Measurements from ENCODE around the gene CFAP46.
"Not testable (repeated sequence)": the region's sequence is repeated elsewhere in the genome, so short reads cannot be mapped to it uniquely, and the experiment has no call there.

Gene CFAP46

DNA sequence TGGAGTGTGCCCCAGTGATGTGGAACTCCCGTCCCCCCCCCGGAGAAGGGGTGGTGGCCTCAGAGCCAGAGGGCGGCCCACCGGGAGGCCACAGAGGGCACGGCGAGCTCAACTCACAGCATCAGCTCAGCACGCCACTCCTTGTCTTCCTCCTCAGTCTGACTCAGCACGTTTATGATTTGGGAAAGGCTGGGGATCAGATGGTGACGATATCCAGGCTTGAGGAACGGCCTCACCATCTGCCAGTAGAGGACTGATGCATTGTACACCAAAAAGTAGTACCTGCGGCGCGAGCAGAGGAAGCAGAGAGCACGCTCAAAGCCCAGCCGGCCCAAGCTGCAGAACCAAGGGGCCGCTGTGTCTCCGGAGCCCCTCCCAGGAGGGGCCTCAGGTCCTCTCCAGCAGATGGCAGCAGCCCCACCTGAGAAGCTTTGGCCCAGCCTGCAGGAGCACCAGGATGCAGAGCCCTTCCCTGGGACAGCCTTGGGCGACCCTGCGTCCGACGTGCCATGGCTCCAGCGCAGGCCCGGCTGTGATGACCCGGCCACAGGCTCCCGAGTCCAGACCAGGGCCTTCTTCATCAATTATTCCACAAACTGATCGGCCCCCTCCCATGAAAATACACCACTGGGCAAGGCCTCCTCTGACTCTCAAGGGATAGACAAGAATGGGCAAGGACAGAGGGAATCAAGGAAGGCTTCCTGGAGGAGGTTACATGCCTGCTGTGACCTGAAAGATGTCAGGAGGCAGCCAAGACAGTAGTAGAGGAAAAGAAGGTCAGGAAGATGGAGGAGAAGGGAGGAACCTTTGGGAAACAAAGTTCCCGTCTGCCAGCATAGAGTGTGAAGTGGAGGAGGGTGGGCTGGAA is 3.7 kb downstream of the CFAP46 start:
- peaks cover 4% of the 10 kb centered on the region for H3K4me1 ChIP-seq (ENCODE audit: insufficient read depth, low read length)
- H3K9ac ChIP-seq (ENCODE audit: low read length), result no peak overlapping the region
- no peaks in the 10 kb centered on the region for H3K36me3 ChIP-seq (ENCODE audit: insufficient read depth, low read length)
- H3K27me3 ChIP-seq (ENCODE audit: control insufficient read depth in 1 of 2, insufficient read depth in 2 of 2, low read length in 2 of 2), result peaks cover 0 to 33% of the 10 kb centered on the region in 2 donors
- H3K4me3 ChIP-seq (ENCODE audit: low read depth in 1 of 2, low read length in 2 of 2), result no peak overlapping the region
- no peak overlapping the region for H3K27ac ChIP-seq (ENCODE audit: low read depth, low read length)
- H3K9me3 ChIP-seq (ENCODE audit: low read length), result no peaks in the 10 kb centered on the region

DNA sequence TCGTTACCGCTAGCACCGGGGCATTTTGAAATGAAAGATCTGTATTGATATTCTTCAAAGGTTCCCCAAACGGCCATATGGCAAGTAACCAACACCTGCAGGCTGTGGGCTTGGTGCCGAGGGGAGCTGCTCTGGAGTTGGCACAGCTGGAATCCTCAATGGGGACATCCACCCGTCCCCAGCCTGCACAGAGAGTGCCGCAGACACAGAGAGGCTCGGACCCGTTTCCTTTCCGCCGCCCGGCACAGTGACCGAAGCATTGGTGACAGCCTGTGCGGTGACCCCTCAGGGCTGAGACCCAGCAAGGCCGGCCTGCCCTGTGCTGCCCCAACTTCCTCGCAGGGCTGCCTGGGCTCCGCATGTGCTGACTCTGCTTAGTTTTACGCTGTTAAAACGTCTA is 4.5 kb downstream of the CFAP46 start:
- H3K9ac ChIP-seq (ENCODE audit: low read length), result no peak overlapping the region
- H3K4me3 ChIP-seq (ENCODE audit: low read depth in 1 of 2, low read length in 2 of 2), result no peak overlapping the region
- H3K9me3 ChIP-seq (ENCODE audit: low read length), result no peaks in the 10 kb centered on the region
- H3K4me1 ChIP-seq (ENCODE audit: insufficient read depth, low read length), result peaks cover 3% of the 10 kb centered on the region
- H3K36me3 ChIP-seq (ENCODE audit: insufficient read depth, low read length), result no peaks in the 10 kb centered on the region
- peaks cover 0 to 24% of the 10 kb centered on the region in 2 donors for H3K27me3 ChIP-seq (ENCODE audit: control insufficient read depth in 1 of 2, insufficient read depth in 2 of 2, low read length in 2 of 2)
- no peak overlapping the region for H3K27ac ChIP-seq (ENCODE audit: low read depth, low read length)

DNA sequence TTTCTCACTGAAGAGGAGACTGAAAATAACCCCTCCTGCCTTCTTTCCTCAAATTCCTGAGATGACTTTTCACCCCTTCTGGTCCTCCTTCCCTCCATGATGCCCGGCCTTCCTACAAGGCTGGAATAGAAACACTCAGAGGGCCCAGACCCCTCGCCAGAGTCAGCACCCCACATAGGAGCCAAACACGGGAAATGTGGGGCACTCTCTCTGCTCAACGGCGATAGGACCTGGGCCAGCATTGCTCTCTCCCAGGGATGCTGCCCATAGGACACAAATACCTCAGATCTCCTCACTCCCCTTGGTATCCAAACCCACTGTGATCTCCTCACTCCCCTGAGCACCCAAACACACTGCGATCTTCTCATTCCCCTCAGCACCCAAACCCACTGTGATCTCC is 7.4 kb downstream of the CFAP46 start:
- Histone ChIP-seq H3K27me3 (ENCODE audit: control insufficient read depth in 1 of 2, insufficient read depth in 2 of 2, low read length in 2 of 2) (peaks cover 0 to 9% of the 10 kb centered on the region in 2 donors), H3K27ac (ENCODE audit: low read depth, low read length) (no peak overlapping the region), H3K9me3 (ENCODE audit: low read length) (no peaks in the 10 kb centered on the region), H3K4me1 (ENCODE audit: insufficient read depth, low read length) (no peaks in the 10 kb centered on the region), H3K36me3 (ENCODE audit: insufficient read depth, low read length) (no peaks in the 10 kb centered on the region), H3K4me3 (ENCODE audit: low read depth in 1 of 2, low read length in 2 of 2) (no peak overlapping the region), H3K9ac (ENCODE audit: low read length) (no peak overlapping the region)

DNA sequence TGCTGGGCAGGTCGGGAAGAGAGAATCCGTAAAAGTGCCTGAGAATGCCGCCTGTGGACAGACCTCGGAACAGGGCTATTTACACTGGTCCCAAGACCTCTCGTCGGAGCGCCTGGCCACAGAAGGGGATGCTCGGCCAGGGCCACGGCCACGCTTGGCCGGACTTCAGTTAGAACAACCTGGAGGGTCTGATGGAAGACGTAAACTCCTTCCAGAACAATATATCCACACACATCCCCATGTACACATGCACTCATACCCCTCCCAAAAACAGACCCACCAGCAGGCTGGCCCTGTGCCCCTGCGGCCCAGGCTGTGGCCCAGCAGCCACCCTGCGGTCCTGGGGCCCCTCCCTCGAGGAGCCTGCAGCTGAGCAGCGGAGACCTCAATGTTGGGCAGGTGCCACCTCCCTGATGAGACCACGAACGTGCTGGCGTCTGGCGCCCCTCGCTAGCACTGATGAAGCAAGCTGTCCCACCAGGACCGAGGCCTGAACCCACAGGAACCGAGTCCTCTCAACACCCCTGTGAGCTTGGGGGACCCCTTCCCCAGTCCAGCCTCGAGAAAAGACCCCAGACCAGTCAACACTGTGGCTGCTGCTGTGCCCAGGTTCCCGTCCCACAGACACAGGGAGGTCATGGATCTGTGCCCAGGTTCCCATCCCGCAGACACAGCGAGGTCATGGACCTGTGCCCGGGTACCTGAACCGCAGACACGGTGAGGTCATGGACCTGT is 8.9 kb downstream of the CFAP46 start:
- H3K27me3 ChIP-seq (ENCODE audit: control insufficient read depth in 1 of 2, insufficient read depth in 2 of 2, low read length in 2 of 2), result no peaks in the 10 kb centered on the region
- no peaks in the 10 kb centered on the region for H3K4me1 ChIP-seq (ENCODE audit: insufficient read depth, low read length)
- H3K9ac ChIP-seq (ENCODE audit: low read length), result no peak overlapping the region
- no peak overlapping the region for H3K4me3 ChIP-seq (ENCODE audit: low read depth in 1 of 2, low read length in 2 of 2)
- H3K36me3 ChIP-seq (ENCODE audit: insufficient read depth, low read length), result no peaks in the 10 kb centered on the region
- no peak overlapping the region for H3K27ac ChIP-seq (ENCODE audit: low read depth, low read length)
- H3K9me3 ChIP-seq (ENCODE audit: low read length), result no peaks in the 10 kb centered on the region

DNA sequence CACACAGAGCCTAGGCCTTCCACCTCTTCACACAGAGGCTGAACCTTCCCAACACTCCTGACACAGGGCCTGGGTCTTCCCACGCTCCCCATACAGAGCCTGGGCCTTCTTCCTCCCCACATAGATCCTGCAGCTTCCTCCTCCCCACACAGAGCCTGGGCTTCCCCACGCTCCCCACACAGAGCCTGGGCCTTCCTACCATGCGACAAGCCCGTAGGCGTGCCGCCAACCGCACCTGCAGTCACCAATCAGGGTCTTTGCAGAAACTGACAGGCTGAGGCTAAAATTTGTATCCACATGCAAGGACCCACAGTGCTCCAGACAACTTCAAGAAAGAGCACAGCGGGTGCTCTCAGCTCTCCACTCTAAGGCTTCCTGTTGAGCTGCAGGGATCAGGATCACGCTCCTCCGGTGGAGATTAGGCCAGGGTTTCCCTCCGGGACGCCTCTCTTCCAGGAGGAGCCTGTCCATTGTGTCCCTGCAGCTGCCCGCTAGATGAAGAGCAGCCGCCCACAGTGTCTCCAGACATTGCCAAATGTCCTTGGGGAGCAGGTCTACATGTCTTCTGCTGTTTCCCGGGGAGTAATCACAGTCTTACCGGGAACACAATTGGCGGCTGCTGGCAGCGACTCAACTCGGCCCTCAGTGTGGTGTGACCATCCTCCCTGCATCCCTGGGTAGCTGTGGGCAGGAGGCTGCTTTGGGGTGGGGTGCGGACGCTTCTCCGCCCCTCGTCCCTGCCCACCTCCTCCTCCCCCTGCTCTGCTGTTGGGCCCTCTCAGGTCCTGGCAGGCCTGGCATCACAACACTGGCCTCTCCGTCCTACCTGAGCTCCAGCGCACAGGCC is 9.7 kb downstream of the CFAP46 start:
- H3K27ac ChIP-seq (ENCODE audit: low read depth, low read length), result no peak overlapping the region
- no peaks in the 10 kb centered on the region for H3K9me3 ChIP-seq (ENCODE audit: low read length)
- no peaks in the 10 kb centered on the region for H3K27me3 ChIP-seq (ENCODE audit: control insufficient read depth in 1 of 2, insufficient read depth in 2 of 2, low read length in 2 of 2)
- no peak overlapping the region for H3K9ac ChIP-seq (ENCODE audit: low read length)
- H3K4me3 ChIP-seq (ENCODE audit: low read depth in 1 of 2, low read length in 2 of 2), result no peak overlapping the region
- no peaks in the 10 kb centered on the region for H3K36me3 ChIP-seq (ENCODE audit: insufficient read depth, low read length)
- H3K4me1 ChIP-seq (ENCODE audit: insufficient read depth, low read length), result no peaks in the 10 kb centered on the region

DNA sequence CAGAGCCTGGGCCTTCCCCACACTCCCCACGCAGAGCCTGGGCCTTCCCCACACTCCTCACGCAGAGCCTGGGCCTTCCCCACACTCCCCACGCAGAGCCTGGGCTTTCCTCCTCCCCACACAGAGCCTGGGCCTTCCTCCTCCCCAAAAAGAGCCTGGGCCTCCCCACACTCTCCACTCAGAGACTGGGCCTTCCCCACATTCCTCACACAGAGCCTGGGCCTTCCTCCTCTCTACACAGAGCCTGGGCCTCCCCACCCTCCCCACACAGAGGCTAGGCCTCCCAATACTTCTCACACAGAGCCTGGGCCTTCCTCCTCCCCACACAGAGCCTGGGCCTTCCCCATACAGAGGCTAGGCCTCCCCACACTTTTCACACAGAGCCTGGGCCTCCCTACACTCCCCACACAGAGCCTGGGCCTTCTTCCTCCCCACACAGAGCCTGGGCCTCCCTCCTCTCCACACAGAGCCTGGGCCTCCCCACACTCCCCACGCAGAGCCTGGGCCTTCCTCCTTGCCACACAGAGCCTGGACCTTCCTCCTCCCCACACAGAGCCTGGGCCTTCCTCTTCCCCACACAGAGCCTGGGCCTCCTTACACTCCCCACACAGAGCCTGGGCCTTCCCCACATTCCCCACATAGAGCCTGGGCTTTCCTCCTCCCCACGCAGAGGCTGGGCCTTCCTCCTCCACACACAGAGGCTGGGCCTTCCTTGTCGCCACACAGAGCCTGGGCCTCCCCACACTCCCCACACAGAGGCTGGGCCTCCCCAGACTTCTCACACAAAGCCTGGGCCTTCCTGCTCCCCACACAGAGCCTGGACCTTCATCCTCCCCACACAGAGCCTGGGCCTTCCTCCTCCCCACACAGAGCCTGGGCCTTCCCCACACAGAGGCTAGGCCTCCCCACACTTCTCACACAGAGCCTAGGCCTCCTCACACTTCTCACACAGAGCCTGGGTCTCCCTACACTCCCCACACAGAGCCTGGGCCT is 10.8 kb downstream of the CFAP46 start:
- H3K9me3 ChIP-seq (ENCODE audit: low read length); H3K27ac ChIP-seq (ENCODE audit: low read depth, low read length); H3K36me3 ChIP-seq (ENCODE audit: insufficient read depth, low read length): not testable (repeated sequence)

DNA sequence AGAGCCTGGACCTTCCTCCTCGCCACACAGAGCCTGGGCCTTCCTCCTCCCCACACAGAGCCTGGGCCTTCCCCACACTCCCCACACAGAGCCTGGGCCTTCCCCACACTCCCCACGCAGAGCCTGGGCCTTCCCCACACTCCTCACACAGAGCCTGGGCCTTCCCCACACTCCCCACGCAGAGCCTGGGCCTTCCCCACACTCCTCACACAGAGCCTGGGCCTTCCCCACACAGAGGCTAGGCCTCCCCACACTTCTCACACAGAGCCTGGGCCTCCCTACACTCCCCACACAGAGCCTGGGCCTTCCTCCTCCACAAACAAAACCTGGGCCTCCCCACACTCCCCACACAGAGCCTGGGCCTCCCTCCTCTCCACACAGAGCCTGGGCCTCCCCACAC is 11.7 kb downstream of the CFAP46 start:
- H3K4me3 ChIP-seq (ENCODE audit: low read depth in 1 of 2, low read length in 2 of 2); H3K27me3 ChIP-seq (ENCODE audit: control insufficient read depth in 1 of 2, insufficient read depth in 2 of 2, low read length in 2 of 2); H3K9ac ChIP-seq (ENCODE audit: low read length); H3K4me1 ChIP-seq (ENCODE audit: insufficient read depth, low read length); H3K9me3 ChIP-seq (ENCODE audit: low read length); H3K27ac ChIP-seq (ENCODE audit: low read depth, low read length); H3K36me3 ChIP-seq (ENCODE audit: insufficient read depth, low read length): not testable (repeated sequence)

More for the DNA sequence above, 10.8 kb downstream of the CFAP46 start:
- H3K4me1 ChIP-seq (ENCODE audit: insufficient read depth, low read length); H3K9ac ChIP-seq (ENCODE audit: low read length); H3K4me3 ChIP-seq (ENCODE audit: low read depth in 1 of 2, low read length in 2 of 2); H3K27me3 ChIP-seq (ENCODE audit: control insufficient read depth in 1 of 2, insufficient read depth in 2 of 2, low read length in 2 of 2): not testable (repeated sequence)

DNA sequence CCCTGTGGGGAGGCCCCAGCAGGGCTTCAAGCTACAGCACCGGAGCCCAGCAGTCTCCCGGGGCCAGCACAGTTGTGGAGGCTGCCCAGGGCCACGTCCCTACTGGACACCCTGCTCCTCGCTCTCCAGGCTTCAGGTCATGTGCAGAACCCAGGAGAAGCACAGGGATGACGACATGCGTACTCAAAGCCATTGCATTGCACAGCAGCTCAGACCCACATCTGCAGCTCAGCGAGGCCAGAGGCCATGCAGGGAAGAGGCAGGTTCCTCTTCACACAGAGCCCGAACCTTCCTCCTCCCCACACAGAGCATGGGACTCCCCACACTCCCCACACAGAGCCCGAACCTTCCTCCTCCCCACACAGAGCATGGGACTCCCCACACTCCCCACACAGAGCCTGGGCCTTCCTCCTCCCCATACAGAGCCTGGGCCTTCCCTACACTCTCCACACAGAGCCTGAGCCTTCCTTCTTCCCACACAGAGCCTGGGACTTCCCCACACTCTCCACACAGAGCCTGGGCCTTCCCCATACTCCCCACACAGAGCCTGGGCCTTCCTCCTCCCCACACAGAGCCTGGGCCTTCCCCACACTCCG is 12.3 kb downstream of the CFAP46 start:
- H3K4me1 ChIP-seq (ENCODE audit: insufficient read depth, low read length), result no peaks in the 10 kb centered on the region
- H3K27ac ChIP-seq (ENCODE audit: low read depth, low read length), result no peak overlapping the region
- no peak overlapping the region for H3K9ac ChIP-seq (ENCODE audit: low read length)
- no peaks in the 10 kb centered on the region for H3K9me3 ChIP-seq (ENCODE audit: low read length)
- H3K4me3 ChIP-seq (ENCODE audit: low read depth in 1 of 2, low read length in 2 of 2), result no peak overlapping the region
- H3K36me3 ChIP-seq (ENCODE audit: insufficient read depth, low read length), result no peaks in the 10 kb centered on the region
- no peaks in the 10 kb centered on the region for H3K27me3 ChIP-seq (ENCODE audit: control insufficient read depth in 1 of 2, insufficient read depth in 2 of 2, low read length in 2 of 2)

DNA sequence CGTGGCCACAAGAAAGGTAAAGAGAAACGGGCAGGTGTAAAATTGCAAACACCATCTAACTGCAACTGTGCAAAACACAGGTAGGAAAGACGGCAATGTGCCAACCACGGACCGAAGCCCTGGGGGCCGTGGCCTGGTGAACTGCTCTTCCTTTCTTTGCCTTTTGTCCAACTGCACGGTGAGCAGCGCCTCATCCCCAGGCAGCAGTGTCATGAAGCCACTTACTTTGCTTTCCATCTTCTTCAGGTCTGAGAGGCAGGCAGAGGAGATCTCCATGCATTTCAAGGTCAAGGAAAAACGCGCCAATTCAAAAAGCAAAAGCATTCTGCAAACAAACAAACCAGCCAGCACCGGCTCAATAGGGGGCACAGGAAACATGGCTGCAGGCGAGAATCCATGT is 12.9 kb downstream of the CFAP46 start:
- Histone ChIP-seq H3K27ac (ENCODE audit: low read depth, low read length) (no peak overlapping the region), H3K27me3 (ENCODE audit: control insufficient read depth in 1 of 2, insufficient read depth in 2 of 2, low read length in 2 of 2) (no peaks in the 10 kb centered on the region), H3K9me3 (ENCODE audit: low read length) (no peaks in the 10 kb centered on the region), H3K4me1 (ENCODE audit: insufficient read depth, low read length) (no peaks in the 10 kb centered on the region), H3K36me3 (ENCODE audit: insufficient read depth, low read length) (no peaks in the 10 kb centered on the region), H3K9ac (ENCODE audit: low read length) (no peak overlapping the region), H3K4me3 (ENCODE audit: low read depth in 1 of 2, low read length in 2 of 2) (no peak overlapping the region)

DNA sequence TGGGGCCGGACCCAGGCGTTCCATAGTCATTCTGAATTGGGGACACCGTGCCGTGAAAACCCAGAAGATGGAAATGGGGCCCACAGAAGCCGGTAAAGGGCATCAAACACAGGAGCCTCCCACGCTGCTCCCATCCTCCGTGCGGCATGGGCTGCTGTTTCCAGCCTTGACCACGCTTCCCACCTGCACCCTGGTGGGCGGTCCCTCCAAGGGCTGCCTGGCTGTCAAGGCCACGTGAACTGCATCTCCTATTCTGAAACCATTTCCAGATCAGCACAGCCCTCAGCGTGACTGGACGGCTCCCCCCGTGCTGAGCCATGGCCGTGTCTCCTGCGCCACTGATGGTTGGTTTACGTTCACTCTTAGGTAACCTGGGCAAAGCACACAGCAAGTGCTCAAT is 14.1 kb downstream of the CFAP46 start:
- H3K27me3 ChIP-seq (ENCODE audit: control insufficient read depth in 1 of 2, insufficient read depth in 2 of 2, low read length in 2 of 2), result no peaks in the 10 kb centered on the region
- H3K9me3 ChIP-seq (ENCODE audit: low read length), result no peaks in the 10 kb centered on the region
- H3K9ac ChIP-seq (ENCODE audit: low read length), result no peak overlapping the region
- H3K4me1 ChIP-seq (ENCODE audit: insufficient read depth, low read length), result no peaks in the 10 kb centered on the region
- no peaks in the 10 kb centered on the region for H3K36me3 ChIP-seq (ENCODE audit: insufficient read depth, low read length)
- H3K4me3 ChIP-seq (ENCODE audit: low read depth in 1 of 2, low read length in 2 of 2), result no peak overlapping the region
- H3K27ac ChIP-seq (ENCODE audit: low read depth, low read length), result no peak overlapping the region
